Spinal cord (tissue), 10 donors: ENCODE measurements around the gene TRANK1. TPM values are rescaled to one million over a fixed set of nuclear protein-coding genes. Genes with fewer than 3 reads are reported as not detected.
"Not testable (repeated sequence)": the region's sequence is repeated elsewhere in the genome, so short reads cannot be mapped to it uniquely, and the experiment has no call there.

Experiments used
- DNase-seq, 6 donors: peaks; one replicate each; pipeline versions ENCODE4 v3.0.0 to v3.0.0-alpha.2; 2013 to 2015; ENCODE audit warnings: low spot score in 6 of 6, low read depth in 4 of 6
- H3K27ac ChIP-seq: one replicate; pipeline ENCODE4 v1.5.1; 2013; ENCODE audit warnings: low read depth, low read length, control low read depth
- H3K27me3 ChIP-seq: one replicate; pipeline ENCODE4 v1.6.1; 2013; ENCODE audit warnings: low read length; ENCODE audit not compliant: control insufficient read depth, insufficient read depth
- H3K36me3 ChIP-seq: one replicate; pipeline ENCODE4 v1.6.1; 2013; ENCODE audit warnings: low read length; ENCODE audit not compliant: control insufficient read depth, insufficient read depth
- H3K4me1 ChIP-seq: one replicate; pipeline ENCODE4 v1.6.1; 2013; ENCODE audit warnings: low read length; ENCODE audit not compliant: control insufficient read depth, insufficient read depth
- H3K4me3 ChIP-seq: one replicate; pipeline ENCODE4 v1.5.1; 2013; ENCODE audit warnings: low read depth, low read length, control low read depth
- H3K9me3 ChIP-seq: one replicate; pipeline ENCODE4 v1.6.1; 2013; ENCODE audit warnings: low read length; ENCODE audit not compliant: control insufficient read depth, insufficient read depth
- WGBS: methylation state at CpG from one replicate; pipeline ENCODE4 v1.1.5; 2013; ENCODE audit warnings: missing lambda C conversion rate; ENCODE audit not compliant: insufficient coverage; 5-methylcytosine and 5-hydroxymethylcytosine counted together
- polyA plus RNA-seq, 2 donors: library from polyadenylated mRNA; unstranded; fragments of 120-200 nt; gene quantifications; one replicate each; pipeline ENCODE4 v1.2.1, GENCODE V29; 2013; ENCODE audit not compliant: insufficient read length in 2 of 2
- total RNA-seq, 2 donors: library from RNA; depleted of rRNA in 1 of 2; stranded (reverse); fragments of 120-200 nt in 1 of 2; fragments of >200 nt in 1 of 2; gene quantifications; one replicate each; pipeline versions ENCODE4 v1.2.3 to v1.2.4, GENCODE V29; 2013 to 2014
- donor health status: healthy.

TRANK1 gene
- total and polyA plus RNA-seq, 4 donors = 11.1 to 22.4 (median 20.0) TPM

DNA sequence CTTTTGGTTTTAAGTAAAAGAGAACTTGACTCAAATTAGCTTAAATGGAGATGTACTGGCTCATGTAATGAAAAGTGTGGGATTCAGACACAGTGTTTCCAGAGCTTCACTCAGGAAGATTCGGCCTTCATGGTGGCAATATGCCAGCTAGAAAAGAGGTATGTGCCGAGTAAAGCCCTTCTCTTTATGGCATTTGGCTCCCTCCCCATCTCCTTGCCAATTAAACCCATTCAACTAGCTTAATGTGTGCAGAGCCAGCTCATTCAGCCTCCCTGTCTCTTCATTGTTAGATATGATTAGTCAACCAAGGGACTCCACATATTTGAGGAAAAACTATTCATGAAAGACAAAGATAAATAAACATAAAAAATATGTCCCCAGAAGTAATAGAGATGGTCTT, 15.0 kb upstream of the TRANK1 start:
- no peak overlapping the region for H3K27ac ChIP-seq
- H3K9me3 ChIP-seq = no peaks in the 10 kb centered on the region
- H3K4me3 ChIP-seq = no peak overlapping the region
- peak in 5 of 6 donors; percentile 13 to 89 (median 56) for DNase-seq
- no peaks in the 10 kb centered on the region for H3K4me1 ChIP-seq
- H3K27me3 ChIP-seq = no peaks in the 10 kb centered on the region
- no peaks in the 10 kb centered on the region for H3K36me3 ChIP-seq
- 29% methylated on average over 2 of the region's 2 CpGs for WGBS

DNA sequence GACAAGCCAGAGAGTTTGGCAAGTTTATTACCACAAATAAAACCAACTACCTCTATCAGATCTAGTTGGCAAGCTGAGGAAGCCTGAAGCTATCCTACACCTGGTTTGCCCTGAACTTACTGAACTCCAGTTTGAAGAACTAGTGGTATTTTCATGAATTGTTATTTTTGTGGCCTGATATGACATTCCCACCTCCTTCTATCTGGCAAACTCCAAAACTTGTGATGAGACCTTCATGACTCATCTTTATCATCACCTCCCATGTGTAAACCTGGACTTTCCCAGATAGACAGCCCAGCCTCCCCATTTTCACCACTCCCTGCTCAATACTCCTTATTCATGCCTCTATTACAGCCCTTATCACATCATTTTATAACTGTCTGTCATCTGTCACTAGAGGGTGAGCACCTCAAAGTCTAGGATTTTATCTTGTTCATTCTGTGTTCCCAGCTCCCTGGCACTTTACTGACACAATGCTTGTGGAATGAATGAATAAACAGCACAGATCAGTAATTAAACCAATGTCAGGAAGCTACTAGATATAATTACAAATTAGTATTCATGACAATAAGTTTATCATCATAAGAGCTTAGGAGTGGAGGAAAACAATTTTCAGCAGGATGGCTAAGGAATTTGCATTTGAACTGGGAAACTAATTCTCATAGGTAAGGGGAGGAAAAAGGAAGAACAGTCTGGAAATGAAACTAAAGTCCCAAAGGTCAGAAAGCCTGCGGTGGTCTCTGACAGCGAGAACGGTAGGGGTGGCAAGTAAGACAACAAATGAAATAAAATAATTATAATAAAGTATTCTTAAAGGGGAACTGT, 13.2 kb upstream of the TRANK1 start:
- no peak for DNase-seq
- Histone ChIP-seq H3K4me3 (no peak overlapping the region), H3K27ac (no peak overlapping the region), H3K9me3 (no peaks in the 10 kb centered on the region), H3K4me1 (no peaks in the 10 kb centered on the region), H3K36me3 (no peaks in the 10 kb centered on the region), H3K27me3 (no peaks in the 10 kb centered on the region)
- no CpG with 5 or more reads among the region's 3 CpGs for WGBS

DNA sequence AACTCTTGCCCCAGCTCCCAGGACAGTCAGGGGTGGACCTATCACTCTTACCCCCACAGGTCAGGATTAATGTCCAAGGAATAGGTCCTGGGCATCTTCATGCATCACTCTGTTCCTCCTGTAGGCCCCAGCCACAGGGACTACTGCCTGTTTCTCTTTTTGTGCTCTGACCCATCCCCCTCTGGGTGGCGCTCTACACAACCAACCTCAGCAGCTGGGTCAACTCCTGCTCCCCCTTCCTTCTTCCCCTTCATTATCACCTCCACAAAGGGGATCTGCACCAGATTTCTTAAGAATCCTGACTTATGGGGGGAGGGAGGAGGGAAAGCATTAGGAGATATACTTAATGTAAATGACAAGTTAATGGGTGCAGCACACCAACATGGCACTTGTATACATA, 12.2 kb upstream of the TRANK1 start:
- Histone ChIP-seq H3K27ac (no peak overlapping the region), H3K4me3 (no peak overlapping the region), H3K27me3 (no peaks in the 10 kb centered on the region), H3K4me1 (no peaks in the 10 kb centered on the region), H3K36me3 (no peaks in the 10 kb centered on the region), H3K9me3 (no peaks in the 10 kb centered on the region)
- WGBS = no CpG with 5 or more reads among the region's 1 CpG
- no peak for DNase-seq

DNA sequence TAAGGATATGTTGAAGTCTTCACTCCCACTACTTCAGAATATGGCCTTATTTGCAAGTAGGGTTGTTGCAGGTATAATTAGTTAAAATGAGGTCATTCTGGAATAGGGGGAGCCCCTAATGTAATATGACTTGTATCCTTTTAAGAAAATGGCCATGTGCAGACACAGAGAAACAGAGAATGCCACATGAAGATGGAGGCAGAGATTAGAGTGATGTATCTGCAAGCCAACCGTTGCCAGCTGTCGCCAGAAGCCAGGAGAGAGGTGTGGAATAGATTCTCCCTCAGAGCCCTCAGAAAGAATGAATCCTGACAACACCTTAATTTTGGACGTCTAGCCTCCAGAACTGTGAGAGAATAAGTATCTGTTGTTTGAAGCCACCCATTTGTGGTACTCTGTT, 11.3 kb upstream of the TRANK1 start:
- Histone ChIP-seq H3K4me3 (no peak overlapping the region), H3K4me1 (no peaks in the 10 kb centered on the region), H3K27ac (no peak overlapping the region), H3K9me3 (no peaks in the 10 kb centered on the region), H3K36me3 (no peaks in the 10 kb centered on the region), H3K27me3 (no peaks in the 10 kb centered on the region)
- WGBS = no CpG with 5 or more reads among the region's 3 CpGs
- DNase-seq = no peak

DNA sequence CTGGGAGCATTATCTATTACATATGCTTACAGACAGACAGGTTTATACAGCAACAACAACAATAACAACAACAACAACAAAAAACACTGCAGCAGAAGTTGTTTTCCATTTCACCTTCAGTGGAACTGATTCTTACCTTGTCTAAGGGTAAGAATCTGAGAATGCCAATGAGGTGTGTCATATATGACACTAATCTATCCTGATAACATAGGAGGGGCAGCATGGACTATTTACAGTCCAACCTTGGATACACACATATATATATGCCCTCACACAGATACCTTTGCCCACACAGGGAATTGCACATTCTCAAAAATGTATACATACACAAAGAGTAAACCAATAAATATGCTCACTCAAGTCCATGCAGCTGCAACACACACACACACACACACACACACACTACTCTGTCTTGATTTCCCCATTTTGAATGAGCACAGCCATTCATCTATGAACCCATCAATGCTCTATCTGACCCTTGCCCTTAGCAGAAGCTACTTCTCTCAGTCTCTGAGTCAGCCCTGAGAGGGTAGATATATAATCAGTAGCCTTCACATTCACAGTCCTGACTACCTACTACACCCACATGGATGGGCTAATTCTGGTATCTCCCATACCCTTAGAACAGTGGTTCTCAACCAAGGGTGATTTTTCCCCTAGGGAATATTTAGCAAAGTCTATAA, 9.7 kb upstream of the TRANK1 start:
- Histone ChIP-seq H3K27me3 (no peaks in the 10 kb centered on the region), H3K27ac (no peak overlapping the region), H3K36me3 (no peaks in the 10 kb centered on the region), H3K4me1 (no peaks in the 10 kb centered on the region), H3K4me3 (no peak overlapping the region), H3K9me3 (no peaks in the 10 kb centered on the region)
- no peak for DNase-seq

DNA sequence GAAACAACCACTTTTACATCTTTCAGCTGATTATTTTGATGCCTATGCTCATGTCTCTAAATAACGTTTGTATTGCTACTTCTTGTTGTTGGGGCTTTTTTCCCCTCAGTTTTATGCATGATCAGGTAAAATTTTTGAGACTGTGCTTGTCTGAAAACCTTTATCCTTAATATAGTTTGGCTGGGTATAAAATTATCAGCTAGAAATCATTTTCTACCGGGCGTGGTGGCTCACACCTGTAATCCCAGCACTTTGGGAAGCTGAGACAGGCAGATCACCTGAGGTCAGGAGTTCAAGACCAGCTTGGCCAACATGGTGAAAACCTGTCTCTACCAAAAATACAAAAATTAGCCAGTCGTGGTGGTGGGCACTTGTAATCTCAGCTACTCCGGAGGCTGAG, 3.0 kb upstream of the TRANK1 start:
- not testable (repeated sequence) for H3K9me3 ChIP-seq

DNA sequence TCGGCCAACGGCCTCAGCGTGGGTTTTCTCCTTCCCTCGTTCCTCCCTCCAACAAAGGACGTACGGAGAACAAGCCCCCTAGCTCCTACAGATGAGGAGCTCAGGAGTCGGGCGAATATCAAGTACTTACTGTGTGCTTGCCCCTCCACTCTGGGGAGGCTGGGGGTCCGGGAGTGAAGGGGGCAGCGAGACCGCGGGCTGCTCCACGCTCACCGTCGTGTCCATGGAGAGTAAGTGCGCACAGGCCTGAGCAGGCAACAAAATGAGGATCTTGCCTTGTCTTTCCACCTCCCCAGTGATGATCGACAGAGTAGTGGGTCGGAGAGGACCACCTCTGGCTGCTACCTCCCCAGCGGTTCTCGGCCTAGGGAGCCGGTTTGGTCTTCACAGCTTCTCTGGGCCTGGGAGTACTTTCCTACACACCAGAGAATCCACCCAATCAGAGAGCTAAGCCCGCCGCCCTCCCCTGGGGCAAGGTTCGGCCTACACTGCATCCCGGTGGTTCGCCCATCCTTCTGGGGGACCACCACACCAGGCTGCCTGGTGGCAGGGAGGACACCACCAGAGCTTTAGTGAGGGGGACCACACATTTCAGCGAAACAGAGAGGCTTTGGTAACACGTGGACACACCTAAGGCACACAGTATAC, 603 bp upstream of the TRANK1 start:
- Histone ChIP-seq H3K4me3 (peak overlapping the region; percentile 77), H3K36me3 (no peaks in the 10 kb centered on the region), H3K27ac (no peak overlapping the region), H3K9me3 (peaks cover 6% of the 10 kb centered on the region), H3K4me1 (peaks cover 16% of the 10 kb centered on the region), H3K27me3 (no peaks in the 10 kb centered on the region)
- WGBS = 71% methylated on average over 19 of the region's 28 CpGs
- no peak for DNase-seq

More for the DNA sequence above, 3.0 kb upstream of the TRANK1 start:
- H3K27me3 ChIP-seq, H3K27ac ChIP-seq, DNase-seq, H3K4me3 ChIP-seq, H3K36me3 ChIP-seq: not testable (repeated sequence)
- 88% methylated on average over 4 of the region's 5 CpGs for WGBS
- H3K4me1 ChIP-seq = peaks cover 16% of the 10 kb centered on the region

DNA sequence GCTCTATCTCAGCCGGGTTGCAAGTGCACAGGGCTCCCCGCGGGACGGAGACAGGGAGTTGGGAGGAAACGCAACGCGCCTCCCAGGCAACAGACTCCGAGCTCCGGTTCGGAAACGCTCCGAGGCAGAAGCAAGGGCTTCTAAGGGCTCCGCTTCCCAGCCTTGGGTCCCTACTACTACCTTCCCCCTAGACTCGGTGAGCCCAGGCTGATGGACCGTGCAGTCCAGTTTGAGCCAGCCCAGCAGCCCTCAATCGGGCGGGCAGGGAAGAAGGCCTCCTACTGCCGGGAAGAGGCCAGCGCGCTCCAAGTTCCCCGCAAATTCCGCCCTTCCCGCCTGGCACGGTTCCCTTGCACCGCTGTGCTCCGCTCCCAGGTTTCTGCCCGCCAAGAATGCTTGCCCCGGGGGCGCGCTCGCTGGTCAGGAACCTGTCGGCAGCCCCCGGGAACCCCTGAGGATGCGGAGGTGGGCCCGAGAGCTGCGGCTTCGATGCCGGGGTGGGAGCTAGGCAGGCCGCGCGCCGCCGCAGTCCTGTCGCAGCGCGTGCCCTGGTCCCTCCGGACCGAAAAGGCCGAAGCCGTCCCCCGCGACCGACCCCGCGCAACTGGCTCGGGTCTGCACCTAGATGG, 728 bp downstream of the TRANK1 start:
- DNase-seq = peak; percentile 40 to 88 (median 62)
- H3K9me3 ChIP-seq = peaks cover 6% of the 10 kb centered on the region
- no peaks in the 10 kb centered on the region for H3K36me3 ChIP-seq
- under 1% methylated on average over 56 of the region's 56 CpGs for WGBS
- peak overlapping the region; percentile 77 for H3K4me3 ChIP-seq
- H3K27me3 ChIP-seq = no peaks in the 10 kb centered on the region
- H3K4me1 ChIP-seq = peaks cover 16% of the 10 kb centered on the region
- peak overlapping the region; percentile 75 for H3K27ac ChIP-seq

DNA sequence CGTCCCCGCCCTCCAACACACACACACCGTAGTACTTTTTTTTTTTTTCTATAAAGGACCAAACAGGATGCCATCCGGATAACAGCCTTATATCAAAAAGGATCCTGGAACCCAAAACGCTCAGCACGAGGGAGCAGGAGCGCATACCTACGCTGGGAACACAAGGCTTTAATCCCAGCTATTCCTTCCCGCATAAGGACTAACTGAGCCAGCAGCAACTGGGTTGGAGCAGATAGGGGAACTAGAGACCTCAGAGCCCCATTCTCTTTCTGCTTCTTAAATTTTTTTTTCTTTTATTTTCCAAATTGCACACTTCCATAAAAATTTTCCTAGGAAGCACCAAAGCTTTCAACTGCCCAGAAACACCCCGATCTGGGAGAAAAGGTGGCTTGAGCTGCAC, 1.3 kb downstream of the TRANK1 start:
- peak overlapping the region; percentile 77 for H3K4me3 ChIP-seq

More for the DNA sequence above, 1.3 kb downstream of the TRANK1 start:
- Histone ChIP-seq H3K27ac (peak overlapping the region; percentile 75), H3K9me3 (peaks cover 6% of the 10 kb centered on the region), H3K27me3 (no peaks in the 10 kb centered on the region), H3K4me1 (peaks cover 16% of the 10 kb centered on the region), H3K36me3 (no peaks in the 10 kb centered on the region)
- peak in 2 of 6 donors; percentile 7 to 65 for DNase-seq
- 31% methylated on average over 10 of the region's 10 CpGs for WGBS
